H9 (cell line): Measurements from ENCODE around the gene GNAS. TPM values are rescaled to one million over a fixed set of nuclear protein-coding genes. Genes with fewer than 3 reads are reported as not detected.

Experiments used
- DNase-seq: peaks from one replicate; pipeline ENCODE4 v3.0.0-alpha.2; 2017
- H2AFZ ChIP-seq: one replicate; pipeline ENCODE4 v1.6.1; 2013; ENCODE audit warnings: mild to moderate bottlenecking, low read length, control low read depth, moderate library complexity
- H2AK5ac ChIP-seq: 2 replicates; pipeline ENCODE4 v1.6.1; 2013; ENCODE audit warnings: low read length, control low read depth, mixed read lengths; ENCODE audit not compliant: insufficient read length
- H2BK120ac ChIP-seq: one replicate; pipeline ENCODE4 v1.6.1; 2013; ENCODE audit warnings: low read depth, mild to moderate bottlenecking, low read length, control low read depth, inconsistent platforms; ENCODE audit not compliant: poor library complexity, severe bottlenecking
- H2BK12ac ChIP-seq: 2 replicates; pipeline ENCODE4 v1.6.1; 2013; ENCODE audit warnings: low read length, control low read depth, mixed read lengths, low read depth; ENCODE audit not compliant: insufficient read length
- H2BK15ac ChIP-seq: 2 replicates; pipeline ENCODE4 v1.6.1; 2013; ENCODE audit warnings: low read depth, low read length, control low read depth
- H2BK20ac ChIP-seq: one replicate; pipeline ENCODE4 v1.6.1; 2013; ENCODE audit warnings: low read depth, mild to moderate bottlenecking, low read length, control low read depth, inconsistent platforms; ENCODE audit not compliant: poor library complexity, severe bottlenecking
- H2BK5ac ChIP-seq: 2 replicates; pipeline ENCODE4 v1.6.1; 2013; ENCODE audit warnings: low read length, control low read depth, mixed read lengths; ENCODE audit not compliant: insufficient read length
- H3K14ac ChIP-seq: 2 replicates; pipeline ENCODE4 v1.6.1; 2013; ENCODE audit warnings: low read length, control low read depth; ENCODE audit not compliant: insufficient read depth
- H3K18ac ChIP-seq: 2 replicates; pipeline ENCODE4 v1.6.1; 2013; ENCODE audit warnings: low read depth, mild to moderate bottlenecking, mixed read lengths, low read length, control low read depth; ENCODE audit not compliant: insufficient read length
- H3K23ac ChIP-seq: 2 replicates; pipeline ENCODE4 v1.6.1; 2013; ENCODE audit warnings: low read length, control low read depth, mixed read lengths, low read depth; ENCODE audit not compliant: insufficient read length
- H3K23me2 ChIP-seq: 2 replicates; pipeline ENCODE4 v1.6.1; 2013; ENCODE audit warnings: low read depth, mild to moderate bottlenecking, mixed read lengths, low read length, control low read depth; ENCODE audit not compliant: insufficient read length, poor library complexity, severe bottlenecking
- H3K27ac ChIP-seq: 2 replicates; pipeline ENCODE4 v1.5.1; 2013; ENCODE audit warnings: low read length, control low read depth, mixed read lengths, low read depth; ENCODE audit not compliant: insufficient read length
- H3K27me3 ChIP-seq: 2 replicates; pipeline ENCODE4 v1.6.1; 2013; ENCODE audit warnings: low read length, control low read depth, inconsistent platforms; ENCODE audit not compliant: insufficient read depth
- H3K4ac ChIP-seq: 2 replicates; pipeline ENCODE4 v1.6.1; 2013; ENCODE audit warnings: low read depth, mild to moderate bottlenecking, control low read depth, inconsistent platforms, low read length, moderate library complexity
- H3K4me1 ChIP-seq: 2 replicates; pipeline ENCODE4 v1.6.1; 2013; ENCODE audit warnings: low read length, control low read depth, inconsistent platforms; ENCODE audit not compliant: insufficient read depth
- H3K4me2 ChIP-seq: 2 replicates; pipeline ENCODE4 v1.6.1; 2013; ENCODE audit warnings: low read length, control low read depth, mixed read lengths; ENCODE audit not compliant: insufficient read length, insufficient read depth
- H3K56ac ChIP-seq: 2 replicates; pipeline ENCODE4 v1.6.1; 2013; ENCODE audit warnings: low read depth, mild to moderate bottlenecking, mixed read lengths, low read length, control low read depth; ENCODE audit not compliant: insufficient read length
- H3K79me1 ChIP-seq: 2 replicates; pipeline ENCODE4 v1.6.1; 2013; ENCODE audit warnings: low read depth, mild to moderate bottlenecking, moderate library complexity, low read length, control low read depth, inconsistent platforms; ENCODE audit not compliant: insufficient read depth, poor library complexity, severe bottlenecking
- H3K79me2 ChIP-seq: 2 replicates; pipeline ENCODE4 v1.6.1; 2013; ENCODE audit warnings: low read length, control low read depth, inconsistent platforms; ENCODE audit not compliant: insufficient read depth
- H3K9ac ChIP-seq: 2 replicates; pipeline ENCODE4 v1.6.1; 2013; ENCODE audit warnings: low read length, control low read depth, mixed read lengths; ENCODE audit not compliant: insufficient read length; ENCODE audit errors: extremely low read depth
- H3K9me3 ChIP-seq: one replicate; pipeline ENCODE4 v1.6.1; 2013; ENCODE audit warnings: low read depth, low read length, inconsistent platforms; ENCODE audit not compliant: control insufficient read depth
- H3T11ph ChIP-seq: one replicate; pipeline ENCODE4 v1.6.1; 2013; ENCODE audit warnings: mild to moderate bottlenecking, low read length, control low read depth, inconsistent platforms
- H4K20me1 ChIP-seq: one replicate; pipeline ENCODE4 v1.6.1; 2013; ENCODE audit not compliant: control insufficient read depth, insufficient read length, insufficient read depth
- H4K5ac ChIP-seq: 2 replicates; pipeline ENCODE4 v1.6.1; 2013; ENCODE audit warnings: low read depth, mild to moderate bottlenecking, mixed read lengths, low read length, control low read depth; ENCODE audit not compliant: insufficient read length
- H4K8ac ChIP-seq: replicated peaks from 2 replicates; pipeline ENCODE4 v1.6.1; 2013; ENCODE audit warnings: low read length, control low read depth, mixed read lengths, low read depth; ENCODE audit not compliant: insufficient read length
- H4K91ac ChIP-seq: 2 replicates; pipeline ENCODE4 v1.6.1; 2013; ENCODE audit warnings: low read depth, mild to moderate bottlenecking, moderate library complexity, mixed read lengths, low read length, control low read depth; ENCODE audit not compliant: insufficient read length
- H3K27ac Mint-ChIP-seq, 3 experiments: 2 replicates in 2 of 3; 3 replicates in 1 of 3; pipeline ENCODE4 v1.8.0; 2020 to 2021; ENCODE audit warnings: mixed read lengths in 3 of 3, mild to moderate bottlenecking in 1 of 3, moderate library complexity in 1 of 3
- H3K27me3 Mint-ChIP-seq: 2 replicates; pipeline ENCODE4 v1.8.0; 2021; ENCODE audit warnings: low read depth, mild to moderate bottlenecking, moderate library complexity, mixed read lengths
- H3K36me3 Mint-ChIP-seq, 3 experiments: 2 replicates in 2 of 3; 3 replicates in 1 of 3; pipeline ENCODE4 v1.8.0; 2020 to 2021; ENCODE audit warnings: low read depth in 3 of 3, mixed read lengths in 3 of 3; ENCODE audit not compliant: insufficient read depth in 1 of 3
- H3K4me1 Mint-ChIP-seq, 2 experiments: 2 replicates each; pipeline ENCODE4 v1.8.0; 2020; ENCODE audit warnings: mixed read lengths in 2 of 2
- H3K4me3 Mint-ChIP-seq, 2 experiments: 2 replicates in 1 of 2; 3 replicates in 1 of 2; pipeline ENCODE4 v1.8.0; 2020 to 2021; ENCODE audit warnings: mild to moderate bottlenecking in 2 of 2, mixed read lengths in 2 of 2, moderate library complexity in 1 of 2
- H3K9me3 Mint-ChIP-seq, 2 experiments: 2 replicates in 1 of 2; 3 replicates in 1 of 2; pipeline ENCODE4 v1.8.0; 2020; ENCODE audit warnings: mild to moderate bottlenecking in 2 of 2, mixed read lengths in 2 of 2, moderate library complexity in 1 of 2
- CTCF ChIP-seq: fragments of 200-600 bp; sonication (generic); conservative IDR thresholded peaks from 3 replicates; pipeline ENCODE4 v1.8.0; 2021; ENCODE audit warnings: antibody characterized with exemption, mild to moderate bottlenecking
- WGBS: extraction: QIAGEN DNeasy Blood & Tissue Kit; methylation state at CpG from one replicate; pipeline ENCODE4 v1.1.7; 2013; ENCODE audit warnings: missing lambda C conversion rate, low lambda C conversion rate, mixed read lengths; ENCODE audit not compliant: insufficient read length; ENCODE audit errors: extremely low coverage; 5-methylcytosine and 5-hydroxymethylcytosine counted together
- total RNA-seq: library from RNA; stranded (reverse); gene quantifications from 2 replicates; pipeline ENCODE4 v1.2.1, GENCODE V29; 2021

The GNAS gene
- total RNA-seq, 1 experiment from 2014 or later, result 920 TPM

- peaks cover 8% of the 10 kb centered on the region for H3K79me1 ChIP-seq
- H3K23ac ChIP-seq, result no peak overlapping the region
- no peaks in the 10 kb centered on the region for H3K27me3 ChIP-seq
Observed at GRCh38 chr20:58826271-58826670, 26.2 kb upstream of the GNAS start.

More at GRCh38 chr20:58826271-58826670, 26.2 kb upstream of the GNAS start:
- H3K23me2 ChIP-seq, result no peaks in the 10 kb centered on the region
- peaks cover 6% of the 10 kb centered on the region for H4K20me1 ChIP-seq
- H3K9me3 Mint-ChIP-seq, result peaks cover 3 to 9% of the 10 kb centered on the region in 2 experiments; a peak in 4 of 5 replicates
- no peak overlapping the region for H2BK15ac ChIP-seq
- H4K91ac ChIP-seq, result no peak overlapping the region
- H2AK5ac ChIP-seq, result no peak overlapping the region
- no peak overlapping the region for H2BK12ac ChIP-seq
- no peak overlapping the region for H3K9ac ChIP-seq
- H2BK20ac ChIP-seq, result no peak overlapping the region
- no peak overlapping the region for H4K5ac ChIP-seq
- peaks cover 34 to 56% (median 51%) of the 10 kb centered on the region in 3 experiments for H3K36me3 Mint-ChIP-seq
- H3K4ac ChIP-seq, result no peak overlapping the region
- no peak overlapping the region for H3K56ac ChIP-seq
- no peak for TF ChIP-seq CTCF
- no peaks in the 10 kb centered on the region for H3K9me3 ChIP-seq
- WGBS, result no CpG with 5 or more reads among the region's 5 CpGs
- no peaks in the 10 kb centered on the region for H3K4me1 ChIP-seq
- H3K4me2 ChIP-seq, result no peak overlapping the region
- no peak overlapping the region for H2BK120ac ChIP-seq
- no peak overlapping the region for H3T11ph ChIP-seq
- peaks cover 18% of the 10 kb centered on the region; the same call in 1 of the 2 replicates for H3K79me2 ChIP-seq
- no peak overlapping the region for H3K14ac ChIP-seq
- no peak overlapping the region for H4K8ac ChIP-seq
- H3K18ac ChIP-seq, result no peak overlapping the region
- no peak for DNase-seq
- no peak overlapping the region for H3K4me3 Mint-ChIP-seq
- H3K4me1 Mint-ChIP-seq, result peaks cover 3 to 6% of the 10 kb centered on the region in 2 experiments; a peak in 2 of 4 replicates
- peaks cover 7% of the 10 kb centered on the region; the same call in 1 of the 2 replicates for H3K27me3 Mint-ChIP-seq
- H3K27ac Mint-ChIP-seq, result no peak overlapping the region
- H3K27ac ChIP-seq, result no peak overlapping the region
- no peak overlapping the region for H2BK5ac ChIP-seq
- H2AFZ ChIP-seq, result no peak overlapping the region
